SJCRH30 (cell line): Measurements from ENCODE around the gene SLC2A1. TPM values are rescaled to one million over a fixed set of nuclear protein-coding genes. Genes with fewer than 3 reads are reported as not detected.

ENCODE experiments used
- DNase-seq, 2 experiments: peaks; one replicate each; pipeline ENCODE4 v3.0.0-alpha.2; 2015 to 2020
- H3K27ac ChIP-seq: fragments of 250-450 bp; sonication (Bioruptor Pico); 2 replicates; pipeline ENCODE4 v1.5.1; 2020; ENCODE audit warnings: mild to moderate bottlenecking, moderate library complexity
- H3K27me3 ChIP-seq: fragments of 250-450 bp; sonication (Bioruptor Pico); 2 replicates; pipeline ENCODE4 v1.5.1; 2020; ENCODE audit warnings: mild to moderate bottlenecking, moderate library complexity
- H3K36me3 ChIP-seq: fragments of 250-450 bp; sonication (Bioruptor Pico); 2 replicates; pipeline ENCODE4 v1.5.1; 2020; ENCODE audit warnings: mild to moderate bottlenecking, moderate library complexity
- H3K4me1 ChIP-seq: fragments of 250-450 bp; sonication (Bioruptor Pico); 2 replicates; pipeline ENCODE4 v1.5.1; 2020; ENCODE audit warnings: mild to moderate bottlenecking, moderate library complexity
- H3K4me3 ChIP-seq: fragments of 250-450 bp; sonication (Bioruptor Pico); 2 replicates; pipeline ENCODE4 v1.5.1; 2020; ENCODE audit warnings: mild to moderate bottlenecking, moderate library complexity
- H3K9me3 ChIP-seq: fragments of 250-450 bp; sonication (Bioruptor Pico); replicated peaks from 2 replicates; pipeline ENCODE4 v1.5.1; 2020; ENCODE audit warnings: mild to moderate bottlenecking, moderate library complexity
- total RNA-seq: library from RNA; depleted of rRNA; stranded (reverse); fragments of >200 nt; shearing (Covaris generic); gene quantifications from 2 replicates; pipeline ENCODE4 v1.2.3, GENCODE V29; 2014

SLC2A1 gene
- total RNA-seq, 1 experiment from 2014 or later: 64.8 TPM

DNA sequence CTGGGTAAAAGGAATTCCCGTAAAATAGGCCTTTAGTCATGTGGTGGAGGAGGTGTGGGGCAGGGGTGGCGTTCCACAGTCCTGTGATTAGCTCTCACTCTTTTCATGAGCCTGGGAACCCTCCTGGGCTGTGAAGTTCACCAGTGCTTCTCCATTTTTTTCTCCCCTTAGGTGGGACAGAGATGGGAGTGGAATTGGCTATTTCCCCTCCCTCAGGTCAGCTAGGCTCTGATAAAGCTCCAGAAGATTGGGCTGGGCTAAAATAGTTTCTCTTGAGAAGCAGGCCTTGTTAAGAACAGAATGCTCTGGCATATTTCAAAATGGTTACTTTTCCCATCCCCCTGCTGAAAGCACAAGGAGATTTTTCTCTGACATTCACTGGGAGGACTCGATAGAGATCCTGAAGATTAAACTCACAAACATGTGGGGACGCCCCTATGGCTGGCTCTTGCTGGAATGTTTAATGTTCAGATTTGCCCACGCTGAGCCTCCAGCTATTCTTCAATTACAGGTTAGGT lies 33.4 kb upstream of the SLC2A1 start:
- H3K4me1 ChIP-seq: no peaks in the 10 kb centered on the region
- no peak for DNase-seq
- no peaks in the 10 kb centered on the region for H3K9me3 ChIP-seq
- no peak overlapping the region for H3K4me3 ChIP-seq
- no peaks in the 10 kb centered on the region; the same call in 1 of the 2 replicates for H3K27me3 ChIP-seq
- H3K27ac ChIP-seq: no peak overlapping the region
- no peaks in the 10 kb centered on the region for H3K36me3 ChIP-seq

GRCh38 chr1:42990757-42991346 lies 32.2 kb upstream of the SLC2A1 start:
- Histone ChIP-seq H3K4me3 (no peak overlapping the region), H3K27me3 (no peaks in the 10 kb centered on the region; the same call in 1 of the 2 replicates), H3K4me1 (no peaks in the 10 kb centered on the region), H3K27ac (no peak overlapping the region), H3K9me3 (no peaks in the 10 kb centered on the region), H3K36me3 (no peaks in the 10 kb centered on the region)
- DNase-seq: no peak

DNA sequence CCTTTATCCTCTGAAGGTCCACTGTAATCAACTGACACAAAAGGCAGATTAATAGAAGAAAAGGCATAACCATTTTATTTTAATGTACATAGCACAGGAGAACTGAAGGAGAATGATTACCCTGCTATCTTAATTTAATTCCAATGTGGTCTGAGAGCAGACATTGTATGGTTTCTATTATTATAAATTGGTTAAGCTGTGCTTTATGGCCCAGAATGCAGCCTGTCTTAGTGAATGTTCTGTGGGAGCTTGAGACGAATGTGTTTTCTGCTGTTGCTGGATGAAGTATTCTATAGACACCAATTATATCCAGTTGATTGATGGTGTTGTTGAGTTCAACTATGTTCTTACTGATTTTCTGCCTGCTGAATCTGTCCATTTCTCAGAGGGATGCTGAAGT lies 25.0 kb upstream of the SLC2A1 start:
- H3K9me3 ChIP-seq: no peaks in the 10 kb centered on the region
- H3K36me3 ChIP-seq: no peaks in the 10 kb centered on the region
- no peaks in the 10 kb centered on the region; the same call in none of the 2 replicates for H3K4me1 ChIP-seq
- H3K27me3 ChIP-seq: peaks cover 9% of the 10 kb centered on the region; the same call in 1 of the 2 replicates
- DNase-seq: no peak
- no peak overlapping the region for H3K4me3 ChIP-seq
- no peak overlapping the region for H3K27ac ChIP-seq

DNA sequence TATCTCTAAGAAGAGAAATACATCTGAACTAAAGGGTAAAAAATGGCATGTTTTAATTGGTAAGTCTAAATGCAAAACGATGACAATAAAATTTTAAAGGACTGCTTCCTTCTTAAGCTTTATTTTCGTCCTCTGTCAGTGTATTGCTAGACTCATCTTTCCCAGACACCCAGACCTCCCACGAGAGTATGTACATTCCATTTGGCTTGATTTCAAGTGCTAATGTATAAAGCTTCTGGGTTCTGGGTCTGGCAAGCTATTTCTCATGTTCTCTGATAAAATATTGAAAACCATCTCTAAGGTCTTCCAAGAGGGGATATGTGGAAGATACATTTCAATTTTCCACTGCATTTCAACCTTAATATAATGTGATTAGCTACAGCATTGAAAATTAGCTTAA lies 24.6 kb upstream of the SLC2A1 start:
- Histone ChIP-seq H3K9me3 (no peaks in the 10 kb centered on the region), H3K4me3 (no peak overlapping the region), H3K4me1 (no peaks in the 10 kb centered on the region; the same call in none of the 2 replicates), H3K27ac (no peak overlapping the region), H3K27me3 (peaks cover 9% of the 10 kb centered on the region; the same call in 1 of the 2 replicates), H3K36me3 (no peaks in the 10 kb centered on the region)
- no peak for DNase-seq

GRCh38 chr1:42982641-42983040 lies 24.0 kb upstream of the SLC2A1 start:
- H3K27me3 ChIP-seq: peaks cover 9% of the 10 kb centered on the region; the same call in 1 of the 2 replicates
- H3K36me3 ChIP-seq: no peaks in the 10 kb centered on the region
- H3K4me3 ChIP-seq: no peak overlapping the region
- no peak for DNase-seq
- no peak overlapping the region for H3K27ac ChIP-seq
- no peaks in the 10 kb centered on the region; the same call in none of the 2 replicates for H3K4me1 ChIP-seq
- no peaks in the 10 kb centered on the region for H3K9me3 ChIP-seq

GRCh38 chr1:42981871-42982270 lies 23.2 kb upstream of the SLC2A1 start:
- Histone ChIP-seq H3K4me3 (no peak overlapping the region), H3K9me3 (no peaks in the 10 kb centered on the region), H3K27me3 (peaks cover 9% of the 10 kb centered on the region; the same call in 1 of the 2 replicates), H3K27ac (no peak overlapping the region), H3K4me1 (no peaks in the 10 kb centered on the region; the same call in none of the 2 replicates), H3K36me3 (no peaks in the 10 kb centered on the region)
- DNase-seq: no peak

GRCh38 chr1:42981255-42981805 lies 22.7 kb upstream of the SLC2A1 start:
- H3K4me1 ChIP-seq: no peaks in the 10 kb centered on the region; the same call in none of the 2 replicates
- no peaks in the 10 kb centered on the region for H3K36me3 ChIP-seq
- no peak overlapping the region for H3K27ac ChIP-seq
- H3K27me3 ChIP-seq: peaks cover 9% of the 10 kb centered on the region; the same call in 1 of the 2 replicates
- DNase-seq: no peak
- H3K4me3 ChIP-seq: no peak overlapping the region
- H3K9me3 ChIP-seq: no peaks in the 10 kb centered on the region

- Histone ChIP-seq H3K4me3 (no peak overlapping the region), H3K27ac (no peak overlapping the region), H3K36me3 (no peaks in the 10 kb centered on the region), H3K4me1 (no peaks in the 10 kb centered on the region; the same call in none of the 2 replicates), H3K27me3 (peaks cover 9% of the 10 kb centered on the region; the same call in 1 of the 2 replicates), H3K9me3 (no peaks in the 10 kb centered on the region)
- no peak for DNase-seq
Measured at GRCh38 chr1:42979896-42980800, 21.5 kb upstream of the SLC2A1 start.

DNA sequence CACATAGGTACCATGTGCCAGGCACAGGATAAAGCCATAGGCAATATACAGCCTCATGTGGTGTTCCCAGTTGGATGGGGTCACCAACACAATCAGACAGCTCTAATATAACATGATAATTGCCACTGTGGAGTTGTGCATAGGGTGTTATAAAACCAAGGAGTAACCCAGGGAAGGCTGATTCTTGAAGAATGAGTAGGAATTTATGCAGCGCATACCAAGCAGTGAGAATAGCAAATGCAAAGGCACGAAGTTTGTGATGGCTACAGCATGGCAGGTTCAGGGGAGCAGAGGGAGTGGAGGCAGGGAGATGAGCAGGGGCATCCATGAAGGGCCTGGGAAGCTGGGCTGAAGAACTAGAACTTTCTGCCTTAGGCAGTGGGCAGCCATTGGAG lies 20.4 kb upstream of the SLC2A1 start:
- Histone ChIP-seq H3K4me1 (no peaks in the 10 kb centered on the region; the same call in none of the 2 replicates), H3K4me3 (no peak overlapping the region), H3K27ac (no peak overlapping the region), H3K36me3 (no peaks in the 10 kb centered on the region), H3K9me3 (no peaks in the 10 kb centered on the region), H3K27me3 (peaks cover 9% of the 10 kb centered on the region; the same call in 1 of the 2 replicates)
- no peak for DNase-seq

- H3K36me3 ChIP-seq: no peaks in the 10 kb centered on the region
- H3K27ac ChIP-seq: no peak overlapping the region
- no peak overlapping the region for H3K4me3 ChIP-seq
- H3K4me1 ChIP-seq: peaks cover under 1% of the 10 kb centered on the region
- DNase-seq: no peak
- H3K9me3 ChIP-seq: no peaks in the 10 kb centered on the region
- peaks cover 9% of the 10 kb centered on the region; the same call in 1 of the 2 replicates for H3K27me3 ChIP-seq
Measured at GRCh38 chr1:42978317-42979035, 19.8 kb upstream of the SLC2A1 start.

- H3K27ac ChIP-seq: no peak overlapping the region
- H3K27me3 ChIP-seq: peaks cover 9% of the 10 kb centered on the region; the same call in 1 of the 2 replicates
- no peaks in the 10 kb centered on the region for H3K9me3 ChIP-seq
- no peak overlapping the region for H3K4me3 ChIP-seq
- H3K36me3 ChIP-seq: no peaks in the 10 kb centered on the region
- no peak for DNase-seq
- peaks cover 9% of the 10 kb centered on the region for H3K4me1 ChIP-seq
Measured at GRCh38 chr1:42977653-42978052, 19.0 kb upstream of the SLC2A1 start.

GRCh38 chr1:42975561-42976225 lies 17.0 kb upstream of the SLC2A1 start:
- no peak overlapping the region for H3K27ac ChIP-seq
- no peaks in the 10 kb centered on the region for H3K9me3 ChIP-seq
- no peaks in the 10 kb centered on the region for H3K36me3 ChIP-seq
- H3K27me3 ChIP-seq: peaks cover 4% of the 10 kb centered on the region; the same call in 1 of the 2 replicates
- H3K4me1 ChIP-seq: peaks cover 9% of the 10 kb centered on the region
- no peak overlapping the region for H3K4me3 ChIP-seq
- no peak for DNase-seq

DNA sequence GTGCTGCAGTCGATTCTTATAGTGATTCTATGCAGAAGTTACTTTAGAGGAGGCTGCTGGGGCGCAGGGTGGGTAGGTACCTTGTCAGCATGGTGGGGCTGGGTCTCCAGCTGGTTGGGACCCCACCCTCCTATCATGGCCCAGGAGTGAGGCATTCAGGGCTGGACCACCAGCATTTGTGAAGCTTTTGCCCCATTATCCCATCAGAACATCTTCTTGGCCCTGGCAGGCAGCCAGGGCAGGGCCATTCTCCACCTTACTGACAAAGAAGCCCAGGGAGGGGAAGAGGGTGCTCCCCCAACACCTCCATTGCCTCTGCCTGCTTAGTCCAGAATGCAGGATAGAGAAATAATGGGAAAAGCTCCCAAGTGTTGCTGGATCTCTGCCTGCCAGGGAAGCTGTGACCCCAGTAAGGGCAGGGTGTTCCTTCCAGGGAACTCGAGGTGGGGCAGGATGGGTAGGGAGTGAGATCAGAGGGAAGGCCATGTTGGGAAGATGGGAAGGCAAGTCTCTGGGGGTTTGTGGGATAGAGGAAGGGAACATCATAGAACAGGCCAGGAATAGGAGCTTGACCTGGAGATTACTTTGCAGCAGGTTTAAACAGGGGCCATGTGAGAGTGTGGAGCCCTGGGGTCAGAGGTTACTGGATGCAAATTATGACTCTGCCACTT lies 16.2 kb upstream of the SLC2A1 start:
- Histone ChIP-seq H3K9me3 (no peaks in the 10 kb centered on the region), H3K36me3 (no peaks in the 10 kb centered on the region), H3K27ac (no peak overlapping the region), H3K4me3 (no peak overlapping the region), H3K27me3 (no peaks in the 10 kb centered on the region), H3K4me1 (peaks cover 9% of the 10 kb centered on the region)
- DNase-seq: no peak
